HEK293 (cell line): ENCODE results near the gene SLC38A5.

Experiments used
- CTCF ChIA-PET: fragments of 350-600 bp; formaldehyde crosslinking; extraction: SDS; loops from one replicate; lab custom pipeline; 2021; ENCODE audit warnings: antibody characterized with exemption; lab: Yijun Ruan, JAX
- POLR2A ChIA-PET: fragments of 300-600 bp; formaldehyde crosslinking; extraction: SDS; loops from one replicate; lab custom pipeline; 2020; ENCODE audit warnings: antibody characterized with exemption, inconsistent platforms; lab: Yijun Ruan, JAX
- H3K27ac ChIP-seq: fragments of 200-500 bp; sonication (Bioruptor generic); 2 replicates; pipeline ENCODE4 v1.5.1; 2014; ENCODE audit warnings: low read depth, low read length, control low read depth, inconsistent platforms; ENCODE audit errors: extremely low read depth
- H3K36me3 ChIP-seq, 2 experiments: fragments of 200-500 bp in 1 of 2; sonication (Bioruptor generic) in 1 of 2; 1 replicate in 1 of 2; 2 replicates in 1 of 2; pipeline ENCODE4 v1.5.1; 2014 to 2017; ENCODE audit warnings: inconsistent platforms in 2 of 2, low read length in 2 of 2; ENCODE audit not compliant: control insufficient read depth in 2 of 2, insufficient read depth in 1 of 2
- H3K4me1 ChIP-seq: fragments of 200-500 bp; sonication (Bioruptor generic); 2 replicates; pipeline ENCODE4 v1.5.1; 2014; ENCODE audit warnings: mild to moderate bottlenecking, low read length, inconsistent platforms; ENCODE audit not compliant: control insufficient read depth, insufficient read depth
- H3K4me3 ChIP-seq: 2 replicates; pipeline ENCODE4 v1.5.1; 2011; ENCODE audit warnings: low read depth, mild to moderate bottlenecking, control low read depth, low read length, moderate library complexity
- H3K9me3 ChIP-seq: fragments of 200-500 bp; sonication (Bioruptor generic); 2 replicates; pipeline ENCODE4 v1.5.1; 2014; ENCODE audit warnings: low read depth, low read length, inconsistent platforms; ENCODE audit not compliant: control insufficient read depth, insufficient read depth
- GLIS2 ChIP-seq: fragments of 450-650 bp; formaldehyde crosslinking; IDR thresholded peaks from 2 replicates; pipeline ENCODE4 v1.5.1; 2016; ENCODE audit warnings: missing biosample characterization, missing genetic modification characterization
- KLF16 ChIP-seq: fragments of 450-650 bp; formaldehyde crosslinking; IDR thresholded peaks from 2 replicates; pipeline ENCODE4 v1.5.1; 2017; ENCODE audit warnings: missing biosample characterization, missing genetic modification characterization
- SP3 ChIP-seq: fragments of 450-650 bp; formaldehyde crosslinking; IDR thresholded peaks from 2 replicates; pipeline ENCODE4 v1.5.1; 2016; ENCODE audit warnings: missing biosample characterization, missing genetic modification characterization
- ZBTB6 ChIP-seq: fragments of 450-650 bp; formaldehyde crosslinking; IDR thresholded peaks from 2 replicates; pipeline ENCODE4 v1.5.1; 2017; ENCODE audit warnings: missing biosample characterization, missing genetic modification characterization
- ZFP3 ChIP-seq: fragments of 450-650 bp; formaldehyde crosslinking; IDR thresholded peaks from 2 replicates; pipeline ENCODE4 v1.5.1; 2016; ENCODE audit warnings: low read depth, missing biosample characterization, missing genetic modification characterization
- ZNF214 ChIP-seq: fragments of 450-650 bp; formaldehyde crosslinking; IDR thresholded peaks from 2 replicates; pipeline ENCODE4 v1.5.1; 2017; ENCODE audit warnings: missing biosample characterization, mild to moderate bottlenecking, missing genetic modification characterization, borderline replicate concordance
- ZNF362 ChIP-seq: fragments of 450-650 bp; formaldehyde crosslinking; IDR thresholded peaks from 2 replicates; pipeline ENCODE4 v1.5.1; 2016; ENCODE audit warnings: missing biosample characterization, missing genetic modification characterization
- ZNF394 ChIP-seq: fragments of 450-650 bp; formaldehyde crosslinking; IDR thresholded peaks from 2 replicates; pipeline ENCODE4 v1.5.1; 2016; ENCODE audit warnings: missing biosample characterization, missing genetic modification characterization, mild to moderate bottlenecking, moderate library complexity, borderline replicate concordance
- ZNF404 ChIP-seq: fragments of 450-650 bp; formaldehyde crosslinking; IDR thresholded peaks from 2 replicates; pipeline ENCODE4 v1.5.1; 2017; ENCODE audit warnings: missing biosample characterization, missing genetic modification characterization
- ZNF416 ChIP-seq: fragments of 450-650 bp; formaldehyde crosslinking; IDR thresholded peaks from 2 replicates; pipeline ENCODE4 v1.5.1; 2016; ENCODE audit warnings: missing biosample characterization, missing genetic modification characterization
- ZNF426 ChIP-seq: fragments of 450-650 bp; formaldehyde crosslinking; IDR thresholded peaks from 2 replicates; pipeline ENCODE4 v1.5.1; 2017; ENCODE audit warnings: missing biosample characterization, missing genetic modification characterization, mild to moderate bottlenecking, inconsistent platforms, moderate library complexity
- ZNF585B ChIP-seq: fragments of 450-650 bp; formaldehyde crosslinking; IDR thresholded peaks from 2 replicates; pipeline ENCODE4 v1.5.1; 2016; ENCODE audit warnings: missing biosample characterization, missing genetic modification characterization
- ZNF654 ChIP-seq: fragments of 450-650 bp; formaldehyde crosslinking; IDR thresholded peaks from 2 replicates; pipeline ENCODE4 v1.5.1; 2016; ENCODE audit warnings: low read depth, missing biosample characterization, missing genetic modification characterization
- ZNF670 ChIP-seq: fragments of 450-650 bp; formaldehyde crosslinking; IDR thresholded peaks from 2 replicates; pipeline ENCODE4 v1.5.1; 2016; ENCODE audit warnings: missing biosample characterization, missing genetic modification characterization, low read depth
- ZNF692 ChIP-seq: fragments of 450-650 bp; formaldehyde crosslinking; IDR thresholded peaks from 2 replicates; pipeline ENCODE4 v1.5.1; 2016; ENCODE audit warnings: missing biosample characterization, missing genetic modification characterization
- ZSCAN16 ChIP-seq: fragments of 450-650 bp; formaldehyde crosslinking; IDR thresholded peaks from 2 replicates; pipeline ENCODE4 v1.5.1; 2016; ENCODE audit warnings: missing biosample characterization, missing genetic modification characterization
- TF ChIP-seq, protein P1 (sequence below): fragments of 450-650 bp; formaldehyde crosslinking; IDR thresholded peaks from 2 replicates; pipeline ENCODE4 v1.5.1; 2016; ENCODE audit warnings: missing biosample characterization, missing genetic modification characterization
- TF ChIP-seq, protein P2 (sequence below): fragments of 450-650 bp; IDR thresholded peaks from 2 replicates; pipeline ENCODE4 v1.5.1; 2018; ENCODE audit warnings: missing biosample characterization, missing genetic modification characterization

The SLC38A5 gene

DNA sequence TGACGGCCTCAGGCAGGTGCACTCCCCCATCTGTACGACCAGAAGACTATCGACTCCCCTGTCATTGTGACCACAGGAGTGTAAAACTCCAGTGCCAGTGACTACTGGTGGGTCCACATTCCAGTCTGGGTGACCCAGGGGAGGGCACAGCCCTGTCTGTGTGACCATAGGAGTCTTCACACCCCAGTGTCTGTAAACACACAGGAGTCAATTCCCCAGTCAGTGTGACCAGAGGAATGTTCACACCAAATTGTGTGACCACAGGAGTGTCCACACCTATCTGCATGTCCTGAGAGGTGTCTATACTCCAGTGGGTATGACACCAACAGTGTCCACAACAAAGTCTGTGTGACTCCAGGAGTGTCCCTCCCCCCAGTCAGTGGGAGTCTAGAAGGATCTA, 18.0 kb upstream of the SLC38A5 start:
- POLR2A ChIA-PET: no interaction called here
- TF ChIP-seq, protein P1, sequence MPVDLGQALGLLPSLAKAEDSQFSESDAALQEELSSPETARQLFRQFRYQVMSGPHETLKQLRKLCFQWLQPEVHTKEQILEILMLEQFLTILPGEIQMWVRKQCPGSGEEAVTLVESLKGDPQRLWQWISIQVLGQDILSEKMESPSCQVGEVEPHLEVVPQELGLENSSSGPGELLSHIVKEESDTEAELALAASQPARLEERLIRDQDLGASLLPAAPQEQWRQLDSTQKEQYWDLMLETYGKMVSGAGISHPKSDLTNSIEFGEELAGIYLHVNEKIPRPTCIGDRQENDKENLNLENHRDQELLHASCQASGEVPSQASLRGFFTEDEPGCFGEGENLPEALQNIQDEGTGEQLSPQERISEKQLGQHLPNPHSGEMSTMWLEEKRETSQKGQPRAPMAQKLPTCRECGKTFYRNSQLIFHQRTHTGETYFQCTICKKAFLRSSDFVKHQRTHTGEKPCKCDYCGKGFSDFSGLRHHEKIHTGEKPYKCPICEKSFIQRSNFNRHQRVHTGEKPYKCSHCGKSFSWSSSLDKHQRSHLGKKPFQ (tag by site-specific recombination): peak; percentile 97
- TF ChIP-seq KLF16 (tag by site-specific recombination): no peak
- TF ChIP-seq ZBTB6: no peak
- TF ChIP-seq ZNF670: no peak
- CTCF ChIA-PET: no interaction called here
- no peak overlapping the region for H3K4me3 ChIP-seq
- peaks cover 0 to 27% of the 10 kb centered on the region in 2 experiments for H3K36me3 ChIP-seq
- H3K27ac ChIP-seq: no peak overlapping the region
- no peaks in the 10 kb centered on the region for H3K9me3 ChIP-seq
- H3K4me1 ChIP-seq: no peaks in the 10 kb centered on the region

GRCh38 chrX:48487362-48487798, 17.3 kb upstream of the SLC38A5 start:
- CTCF ChIA-PET: no interaction called here
- Histone ChIP-seq H3K4me1 (no peaks in the 10 kb centered on the region), H3K27ac (no peak overlapping the region), H3K4me3 (no peak overlapping the region), H3K36me3 (peaks cover 0 to 34% of the 10 kb centered on the region in 2 experiments), H3K9me3 (no peaks in the 10 kb centered on the region)
- TF ChIP-seq ZNF692 (no peak), ZNF214 (no peak), ZNF654 (no peak), ZNF394 (no peak), ZNF404 (tag by site-specific recombination) (no peak), ZNF426 (no peak), ZNF416 (tag by site-specific recombination) (no peak), ZNF362 (tag by site-specific recombination) (no peak), ZNF585B (tag by site-specific recombination) (no peak), ZFP3 (no peak), ZSCAN16 (tag by site-specific recombination) (no peak), GLIS2 (tag by site-specific recombination) (no peak), SP3 (tag by site-specific recombination) (no peak)
- TF ChIP-seq, protein P2, sequence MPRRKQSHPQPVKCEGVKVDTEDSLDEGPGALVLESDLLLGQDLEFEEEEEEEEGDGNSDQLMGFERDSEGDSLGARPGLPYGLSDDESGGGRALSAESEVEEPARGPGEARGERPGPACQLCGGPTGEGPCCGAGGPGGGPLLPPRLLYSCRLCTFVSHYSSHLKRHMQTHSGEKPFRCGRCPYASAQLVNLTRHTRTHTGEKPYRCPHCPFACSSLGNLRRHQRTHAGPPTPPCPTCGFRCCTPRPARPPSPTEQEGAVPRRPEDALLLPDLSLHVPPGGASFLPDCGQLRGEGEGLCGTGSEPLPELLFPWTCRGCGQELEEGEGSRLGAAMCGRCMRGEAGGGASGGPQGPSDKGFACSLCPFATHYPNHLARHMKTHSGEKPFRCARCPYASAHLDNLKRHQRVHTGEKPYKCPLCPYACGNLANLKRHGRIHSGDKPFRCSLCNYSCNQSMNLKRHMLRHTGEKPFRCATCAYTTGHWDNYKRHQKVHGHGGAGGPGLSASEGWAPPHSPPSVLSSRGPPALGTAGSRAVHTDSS (tag by site-specific recombination): no peak
- POLR2A ChIA-PET: no interaction called here
